ENCODE data around the gene DERL2.

The DERL2 gene

DNA sequence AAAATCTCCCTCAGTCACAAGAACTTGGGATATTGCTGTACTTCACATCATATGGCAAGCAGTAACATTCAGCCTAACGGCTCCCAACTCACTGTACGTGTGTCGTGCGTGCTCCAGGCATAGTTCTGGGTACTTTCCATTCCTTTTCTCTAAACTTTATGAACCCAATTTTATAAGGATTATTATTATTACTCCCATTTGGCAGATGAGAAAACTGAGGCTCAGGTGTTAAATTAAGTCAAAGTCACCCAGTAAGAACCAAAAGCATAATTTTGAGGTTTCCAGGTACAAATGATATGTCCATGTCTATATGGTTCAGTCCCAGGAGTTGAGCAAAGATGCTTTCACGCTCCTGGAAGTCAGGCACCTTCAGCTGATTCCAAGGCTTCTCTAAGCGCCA is 42.2 kb downstream of the DERL2 start:
- Histone ChIP-seq H3K9ac (ENCODE audit: low read length) (no peak overlapping the region), H4K20me1 (ENCODE audit: insufficient read depth, low read length) (no peaks in the 10 kb centered on the region), H3K9me2 (replicated peaks; ENCODE audit: insufficient read depth, low read length) (no peaks in the 10 kb centered on the region), H3K4me3 (ENCODE audit: low read length) (no peak overlapping the region), H3K9me3 (replicated peaks; ENCODE audit: insufficient read depth, low read length) (no peaks in the 10 kb centered on the region), H3F3A (ENCODE audit: insufficient read depth, low read length) (peaks cover 2% of the 10 kb centered on the region; the same call in 1 of the 2 replicates), H3K36me3 (replicated peaks; ENCODE audit: insufficient read depth, low read length) (peaks cover 8% of the 10 kb centered on the region; the same call in 1 of the 2 replicates), H3K4me2 (ENCODE audit: low read depth, low read length) (no peak overlapping the region), H3K27ac (ENCODE audit: low read length) (no peak overlapping the region), H3K79me2 (ENCODE audit: low read length) (peaks cover 8% of the 10 kb centered on the region), H3K4me1 (ENCODE audit: low read length) (peaks cover 4% of the 10 kb centered on the region; the same call in 1 of the 2 replicates), H2AFZ (ENCODE audit: low read length) (no peak overlapping the region), H3K27me3 (replicated peaks; ENCODE audit: insufficient read depth, low read length) (no peaks in the 10 kb centered on the region)
- no peak for DNase-seq
- TF ChIP-seq, protein P1, sequence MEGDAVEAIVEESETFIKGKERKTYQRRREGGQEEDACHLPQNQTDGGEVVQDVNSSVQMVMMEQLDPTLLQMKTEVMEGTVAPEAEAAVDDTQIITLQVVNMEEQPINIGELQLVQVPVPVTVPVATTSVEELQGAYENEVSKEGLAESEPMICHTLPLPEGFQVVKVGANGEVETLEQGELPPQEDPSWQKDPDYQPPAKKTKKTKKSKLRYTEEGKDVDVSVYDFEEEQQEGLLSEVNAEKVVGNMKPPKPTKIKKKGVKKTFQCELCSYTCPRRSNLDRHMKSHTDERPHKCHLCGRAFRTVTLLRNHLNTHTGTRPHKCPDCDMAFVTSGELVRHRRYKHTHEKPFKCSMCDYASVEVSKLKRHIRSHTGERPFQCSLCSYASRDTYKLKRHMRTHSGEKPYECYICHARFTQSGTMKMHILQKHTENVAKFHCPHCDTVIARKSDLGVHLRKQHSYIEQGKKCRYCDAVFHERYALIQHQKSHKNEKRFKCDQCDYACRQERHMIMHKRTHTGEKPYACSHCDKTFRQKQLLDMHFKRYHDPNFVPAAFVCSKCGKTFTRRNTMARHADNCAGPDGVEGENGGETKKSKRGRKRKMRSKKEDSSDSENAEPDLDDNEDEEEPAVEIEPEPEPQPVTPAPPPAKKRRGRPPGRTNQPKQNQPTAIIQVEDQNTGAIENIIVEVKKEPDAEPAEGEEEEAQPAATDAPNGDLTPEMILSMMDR (IDR thresholded peaks at IDR 0.05; ENCODE audit: low read length): no peak
- TF ChIP-seq EZH2 (optimal IDR thresholded peaks at IDR 0.05; ENCODE audit: low read depth, low read length) (no peak), EZH2phosphoT487 (IDR thresholded peaks at IDR 0.05; ENCODE audit: low read length) (no peak)

- H3K36me3 ChIP-seq (replicated peaks; ENCODE audit: insufficient read depth, low read length): peaks cover 10% of the 10 kb centered on the region
- H3K9me3 ChIP-seq (replicated peaks; ENCODE audit: insufficient read depth, low read length): no peaks in the 10 kb centered on the region
- peak overlapping the region; percentile 45; the same call in 1 of the 2 replicates for H3K27ac ChIP-seq (ENCODE audit: low read length)
- H3K79me2 ChIP-seq (ENCODE audit: low read length): peaks cover 47% of the 10 kb centered on the region
- peak overlapping the region; percentile 80 for H2AFZ ChIP-seq (ENCODE audit: low read length)
- peak overlapping the region; percentile 76; the same call in 1 of the 2 replicates for H3K4me2 ChIP-seq (ENCODE audit: low read depth, low read length)
- H4K20me1 ChIP-seq (ENCODE audit: insufficient read depth, low read length): no peaks in the 10 kb centered on the region
- peaks cover 10% of the 10 kb centered on the region for H3K4me1 ChIP-seq (ENCODE audit: low read length)
- TF ChIP-seq, protein P1 (IDR thresholded peaks at IDR 0.05; ENCODE audit: low read length): no peak; the same call in 1 of the 2 replicates
- H3K4me3 ChIP-seq (ENCODE audit: low read length): peak overlapping the region; percentile 42
- peaks cover 2% of the 10 kb centered on the region; the same call in 1 of the 2 replicates for H3F3A ChIP-seq (ENCODE audit: insufficient read depth, low read length)
- no peaks in the 10 kb centered on the region for H3K9me2 ChIP-seq (replicated peaks; ENCODE audit: insufficient read depth, low read length)
- no peaks in the 10 kb centered on the region for H3K27me3 ChIP-seq (replicated peaks; ENCODE audit: insufficient read depth, low read length)
- H3K9ac ChIP-seq (ENCODE audit: low read length): peak overlapping the region; percentile 39; the same call in 1 of the 2 replicates
- DNase-seq: no peak
Observed at GRCh38 chr17:5439446-5439764, 46.6 kb downstream of the DERL2 start.

DNA sequence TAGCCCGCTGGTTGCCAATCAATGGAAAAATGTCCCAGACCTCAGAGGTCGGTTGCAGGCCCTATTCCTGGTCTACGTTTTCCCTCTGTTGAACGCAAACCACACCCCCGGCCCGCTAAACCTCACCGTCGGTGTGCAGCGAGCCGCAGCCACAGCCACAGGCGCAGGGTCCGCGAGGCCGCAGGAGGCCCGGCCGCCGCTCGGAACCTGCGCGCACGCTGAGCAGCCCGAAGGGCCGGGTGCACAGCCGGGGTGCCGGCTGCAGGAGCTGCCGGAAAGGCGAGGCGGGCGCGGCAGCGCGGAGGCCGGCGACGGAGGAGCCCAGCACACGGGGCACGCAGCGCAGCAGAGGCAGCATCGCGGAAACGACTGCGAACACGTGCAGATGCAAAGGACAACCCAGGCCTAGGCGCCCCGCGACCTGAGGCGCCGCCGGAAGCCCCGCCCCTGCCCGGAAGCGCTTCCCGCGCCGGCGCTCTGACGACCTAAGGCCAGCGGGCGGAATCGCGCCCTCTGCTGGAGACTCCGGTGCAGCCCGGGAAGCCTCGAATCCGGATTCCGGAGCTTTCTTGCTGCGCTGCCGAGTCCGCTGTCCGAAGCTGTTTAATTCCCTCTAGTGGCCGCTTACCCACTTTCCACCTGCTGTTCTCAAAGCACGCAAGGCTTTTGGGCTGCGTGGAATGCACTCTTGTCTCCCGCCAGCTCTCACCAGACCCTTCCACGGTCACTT is 47.1 kb downstream of the DERL2 start, which contains the start of gene C1QBP:
Gene C1QBP (minus strand): TSS at position 440 of the 730 bp plus-strand sequence. CDS start 82 bp downstream, at position 358.
- Histone ChIP-seq H4K20me1 (ENCODE audit: insufficient read depth, low read length) (no peaks in the 10 kb centered on the region), H3K4me2 (ENCODE audit: low read depth, low read length) (peak within 1 kb of the TSS; percentile 80), H2AFZ (ENCODE audit: low read length) (peak within 1 kb of the TSS; percentile 80), H3K9me2 (replicated peaks; ENCODE audit: insufficient read depth, low read length) (no peaks in the 10 kb centered on the region), H3K4me1 (ENCODE audit: low read length) (peaks cover 10% of the 10 kb centered on the region), H3K9me3 (replicated peaks; ENCODE audit: insufficient read depth, low read length) (no peaks in the 10 kb centered on the region), H3K27me3 (replicated peaks; ENCODE audit: insufficient read depth, low read length) (no peaks in the 10 kb centered on the region), H3F3A (ENCODE audit: insufficient read depth, low read length) (peaks cover 2% of the 10 kb centered on the region), H3K79me2 (ENCODE audit: low read length) (peaks cover 51% of the 10 kb centered on the region), H3K36me3 (replicated peaks; ENCODE audit: insufficient read depth, low read length) (peaks cover 7% of the 10 kb centered on the region), H3K4me3 (ENCODE audit: low read length) (peak within 1 kb of the TSS; percentile 76), H3K27ac (ENCODE audit: low read length) (peak within 1 kb of the TSS; percentile 50; the same call in 1 of the 2 replicates), H3K9ac (ENCODE audit: low read length) (peak within 1 kb of the TSS; percentile 74)
- TF ChIP-seq EZH2phosphoT487 (IDR thresholded peaks at IDR 0.05; ENCODE audit: low read length) (no peak), EZH2 (optimal IDR thresholded peaks at IDR 0.05; ENCODE audit: low read depth, low read length) (no peak)
- TF ChIP-seq, protein P1 (IDR thresholded peaks at IDR 0.05; ENCODE audit: low read length): peak; percentile 96
- DNase-seq: peak; percentile 97
